Stimulated activated CD8-positive, alpha-beta memory T cell treated with anti-CD3 and anti-CD28 coated beads, Interleukin-2, amount 100 ng/mL, for 48 hours (primary cell): ENCODE results near the gene WFS1.

Experiments used
- DNase-seq, 2 donors: peaks; one replicate each; pipeline ENCODE4 v3.0.0-alpha.2; 2020; ENCODE audit warnings: low read depth in 2 of 2

Gene WFS1

GRCh38 chr4:6279582-6280289 is 10.1 kb downstream of the WFS1 start:
- no peak for DNase-seq

- DNase-seq: no peak
These were observed 10.8 kb downstream of the WFS1 start for GRCh38 chr4:6280365-6280996.

- DNase-seq: no peak
These were observed 12.0 kb downstream of the WFS1 start for GRCh38 chr4:6281436-6282313.

GRCh38 chr4:6282314-6282771 is 12.7 kb downstream of the WFS1 start:
- no peak for DNase-seq

GRCh38 chr4:6283282-6283681 is 13.6 kb downstream of the WFS1 start:
- no peak for DNase-seq

- DNase-seq: no peak
These were observed 17.6 kb downstream of the WFS1 start for GRCh38 chr4:6287017-6287788.

- no peak for DNase-seq
These were observed 18.7 kb downstream of the WFS1 start for GRCh38 chr4:6288342-6288741.

- no peak for DNase-seq
These were observed 19.2 kb downstream of the WFS1 start for GRCh38 chr4:6288871-6289270.

- DNase-seq: no peak
These were observed 20.6 kb downstream of the WFS1 start for GRCh38 chr4:6290256-6290655.

GRCh38 chr4:6290769-6291547 is 21.3 kb downstream of the WFS1 start:
- DNase-seq: no peak

- DNase-seq: no peak
These were observed 22.2 kb downstream of the WFS1 start for GRCh38 chr4:6291784-6292297.

- no peak for DNase-seq
These were observed 22.9 kb downstream of the WFS1 start for GRCh38 chr4:6292376-6293096.

GRCh38 chr4:6293097-6293445 is 23.4 kb downstream of the WFS1 start:
- DNase-seq: no peak

GRCh38 chr4:6293661-6294060 is 24.0 kb downstream of the WFS1 start:
- no peak for DNase-seq

- no peak for DNase-seq
These were observed 25.2 kb downstream of the WFS1 start for GRCh38 chr4:6294705-6295421.

- DNase-seq: no peak
These were observed 25.8 kb downstream of the WFS1 start for GRCh38 chr4:6295495-6295894.

- DNase-seq: no peak
These were observed 26.4 kb downstream of the WFS1 start for GRCh38 chr4:6296026-6296425.

GRCh38 chr4:6297266-6297815 is 27.7 kb downstream of the WFS1 start:
- DNase-seq: no peak

GRCh38 chr4:6298035-6298434 is 28.4 kb downstream of the WFS1 start:
- DNase-seq: no peak
